Measurements from ENCODE around the gene MFSD2B. TPM values are rescaled to one million over a fixed set of nuclear protein-coding genes. Genes with fewer than 3 reads are reported as not detected.

MFSD2B gene
- total and polyA plus RNA-seq, 5 donors from 2014 or later: 0.39 TPM; not detected in 4

DNA sequence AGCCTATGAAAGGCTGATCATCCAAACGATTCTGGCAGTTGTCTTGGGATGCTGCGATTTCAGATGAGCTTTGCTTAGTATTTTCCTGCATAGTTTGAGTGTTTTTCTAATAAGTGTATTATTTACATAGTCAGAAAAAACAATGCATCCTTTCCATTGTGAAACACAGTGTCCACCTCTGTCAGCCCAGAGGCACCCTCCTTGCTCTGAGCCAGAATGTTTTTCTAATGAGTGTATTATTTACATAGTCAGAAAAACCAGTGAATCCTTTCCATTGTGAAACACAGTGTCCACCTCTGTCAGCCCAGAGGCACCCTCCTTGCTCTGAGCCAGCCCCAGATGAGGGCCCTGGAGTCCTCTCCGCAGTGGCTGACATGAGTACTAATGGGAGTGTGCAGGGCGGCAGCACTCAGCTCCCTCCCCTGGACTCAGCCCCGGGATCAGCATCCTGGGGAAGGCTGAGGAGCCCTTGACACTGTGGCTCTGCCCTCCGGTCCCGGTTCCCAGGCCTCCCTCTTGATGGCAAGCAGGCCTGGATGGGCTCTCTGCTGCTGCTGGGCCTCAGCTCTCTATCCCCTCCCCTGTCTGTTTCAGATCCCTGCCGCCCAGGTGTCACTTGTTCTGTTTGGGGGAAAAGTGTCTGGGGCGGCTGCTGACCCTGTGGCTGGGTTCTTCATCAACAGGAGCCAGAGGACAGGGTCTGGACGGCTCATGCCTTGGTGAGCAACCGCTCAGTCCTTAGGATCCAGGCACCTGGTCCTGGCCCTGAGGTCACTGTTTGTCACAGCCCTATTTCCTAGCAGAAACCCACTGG lies 5.9 kb downstream of the MFSD2B start:
- H3K4me3 Mint-ChIP-seq: no peak overlapping the region
- Histone ChIP-seq H3K9me3 (ENCODE audit: control insufficient read depth in 2 of 2, low read length in 2 of 2) (no peaks in the 10 kb centered on the region), H3K27ac (ENCODE audit: insufficient read depth, low read length, poor library complexity, severe bottlenecking) (no peak overlapping the region), H3K4me1 (ENCODE audit: control insufficient read depth, insufficient read depth, low read length, poor library complexity, severe bottlenecking) (peaks cover 1% of the 10 kb centered on the region), H3K36me3 (ENCODE audit: control insufficient read depth, insufficient read depth, low read length) (no peaks in the 10 kb centered on the region), H3K27me3 (ENCODE audit: control insufficient read depth, insufficient read depth, low read length) (peaks cover 7% of the 10 kb centered on the region), H3K4me3 (ENCODE audit: low read depth, low read length) (no peak overlapping the region)
- DNase-seq: no peak
- H3K4me1 Mint-ChIP-seq: peaks cover 0 to 4% (median 3%) of the 10 kb centered on the region in 4 donors
- peaks cover 22% of the 10 kb centered on the region for H3K27me3 Mint-ChIP-seq
- H3K9me3 Mint-ChIP-seq: no peaks in the 10 kb centered on the region
- no peak for ATAC-seq (ENCODE audit: low read depth in 2 of 2)
- peaks cover 3% of the 10 kb centered on the region for H3K36me3 Mint-ChIP-seq
- no peak overlapping the region for H3K27ac Mint-ChIP-seq

DNA sequence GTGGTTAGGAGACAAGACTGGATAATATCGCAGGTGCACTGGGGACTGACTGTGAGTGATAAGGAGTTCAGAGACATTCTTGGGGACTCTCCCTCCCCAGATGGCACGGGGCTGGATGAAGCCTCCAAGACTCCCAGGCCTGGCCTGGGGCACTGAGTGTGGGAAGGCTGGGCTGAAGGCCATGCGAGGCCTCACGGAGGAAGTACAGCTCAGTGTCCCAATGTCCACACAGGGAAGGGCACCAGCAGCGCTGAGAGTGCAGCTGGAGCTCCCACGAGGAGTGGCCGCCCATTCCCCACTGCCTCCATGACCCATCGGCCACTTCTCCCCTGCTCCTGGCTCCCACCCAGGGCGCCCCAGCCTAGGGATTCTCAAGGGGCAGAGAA lies 6.5 kb downstream of the MFSD2B start:
- H3K4me3 Mint-ChIP-seq: no peak overlapping the region
- Histone ChIP-seq H3K4me3 (ENCODE audit: low read depth, low read length) (no peak overlapping the region), H3K9me3 (ENCODE audit: control insufficient read depth in 2 of 2, low read length in 2 of 2) (no peaks in the 10 kb centered on the region), H3K4me1 (ENCODE audit: control insufficient read depth, insufficient read depth, low read length, poor library complexity, severe bottlenecking) (no peaks in the 10 kb centered on the region), H3K36me3 (ENCODE audit: control insufficient read depth, insufficient read depth, low read length) (no peaks in the 10 kb centered on the region), H3K27ac (ENCODE audit: insufficient read depth, low read length, poor library complexity, severe bottlenecking) (no peak overlapping the region), H3K27me3 (ENCODE audit: control insufficient read depth, insufficient read depth, low read length) (peaks cover 5% of the 10 kb centered on the region)
- H3K4me1 Mint-ChIP-seq: peaks cover 0 to 4% (median 2%) of the 10 kb centered on the region in 4 donors
- H3K36me3 Mint-ChIP-seq: peaks cover 3% of the 10 kb centered on the region
- H3K9me3 Mint-ChIP-seq: no peaks in the 10 kb centered on the region
- ATAC-seq (ENCODE audit: low read depth in 2 of 2) (no peak), DNase-seq (no peak)
- H3K27ac Mint-ChIP-seq: no peak overlapping the region
- peaks cover 16% of the 10 kb centered on the region for H3K27me3 Mint-ChIP-seq

DNA sequence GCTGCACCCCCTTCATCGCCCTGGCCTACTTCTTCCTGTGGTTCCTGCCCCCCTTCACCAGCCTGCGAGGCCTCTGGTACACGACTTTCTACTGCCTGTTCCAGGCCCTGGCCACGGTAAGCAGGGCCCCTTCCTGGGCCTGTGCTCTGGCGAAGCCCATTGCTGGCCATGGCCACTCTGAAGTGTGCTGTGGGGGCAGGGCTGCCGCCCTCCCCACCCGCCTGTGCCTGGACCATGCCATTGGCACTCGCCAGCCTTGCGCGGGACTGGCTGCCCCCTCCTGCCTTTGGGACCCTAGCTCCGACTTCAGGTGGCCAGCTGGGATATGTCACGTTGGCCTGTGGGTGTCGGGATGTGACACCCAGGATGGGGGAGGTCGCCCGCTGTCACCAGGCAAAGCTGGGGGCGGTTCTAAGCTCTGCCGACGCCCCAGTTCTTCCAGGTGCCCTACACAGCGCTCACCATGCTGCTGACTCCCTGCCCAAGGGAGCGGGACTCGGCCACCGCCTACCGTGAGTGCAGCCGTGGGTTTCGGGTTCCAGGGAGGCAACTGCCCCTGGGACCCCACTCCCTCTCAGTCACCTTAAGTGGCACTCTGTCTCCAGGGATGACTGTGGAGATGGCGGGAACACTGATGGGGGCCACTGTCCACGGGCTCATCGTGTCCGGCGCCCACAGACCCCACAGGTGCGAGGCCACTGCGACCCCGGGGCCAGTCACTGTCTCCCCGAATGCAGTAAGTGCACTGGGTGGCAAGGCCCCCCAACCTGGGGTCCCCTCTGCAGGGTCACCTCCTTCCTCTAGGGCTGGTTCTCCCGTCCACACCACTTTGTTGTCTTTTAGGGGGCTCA lies 7.2 kb downstream of the MFSD2B start:
- H3K27me3 ChIP-seq (ENCODE audit: control insufficient read depth, insufficient read depth, low read length): peaks cover 5% of the 10 kb centered on the region
- Mint-ChIP-seq H3K36me3 (peaks cover 5% of the 10 kb centered on the region), H3K27me3 (peaks cover 9% of the 10 kb centered on the region), H3K4me3 (no peak overlapping the region), H3K4me1 (peaks cover 0 to 4% (median 1%) of the 10 kb centered on the region in 4 donors), H3K27ac (no peak overlapping the region), H3K9me3 (no peaks in the 10 kb centered on the region)
- H3K4me3 ChIP-seq (ENCODE audit: low read depth, low read length): no peak overlapping the region
- no peaks in the 10 kb centered on the region for H3K4me1 ChIP-seq (ENCODE audit: control insufficient read depth, insufficient read depth, low read length, poor library complexity, severe bottlenecking)
- DNase-seq (no peak), ATAC-seq (ENCODE audit: low read depth in 2 of 2) (no peak)
- no peak overlapping the region for H3K27ac ChIP-seq (ENCODE audit: insufficient read depth, low read length, poor library complexity, severe bottlenecking)
- H3K9me3 ChIP-seq (ENCODE audit: control insufficient read depth in 2 of 2, low read length in 2 of 2): no peaks in the 10 kb centered on the region
- no peaks in the 10 kb centered on the region for H3K36me3 ChIP-seq (ENCODE audit: control insufficient read depth, insufficient read depth, low read length)

DNA sequence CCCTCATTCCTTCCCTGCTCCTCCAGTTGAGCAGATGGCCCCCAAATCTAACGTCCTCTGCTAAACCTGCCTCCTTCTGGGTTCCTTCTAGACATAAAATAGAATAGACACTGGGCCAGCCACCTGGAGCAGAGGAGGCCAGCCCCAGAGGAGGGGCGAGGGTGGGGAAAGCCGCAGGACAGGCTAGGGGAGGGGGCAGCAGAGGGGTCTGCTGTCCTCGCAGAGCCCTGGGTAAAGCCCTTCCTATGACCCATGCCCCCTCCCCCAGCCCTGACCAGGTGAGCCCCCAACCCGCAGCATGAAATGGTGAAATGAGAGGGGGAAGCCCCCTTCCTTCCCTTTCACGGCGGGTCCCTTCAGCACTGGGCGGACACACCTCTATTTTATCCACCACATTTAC lies 7.8 kb downstream of the MFSD2B start:
- H3K27ac Mint-ChIP-seq: no peak overlapping the region
- no peak overlapping the region for H3K4me3 Mint-ChIP-seq
- H3K36me3 ChIP-seq (ENCODE audit: control insufficient read depth, insufficient read depth, low read length): peaks cover 2% of the 10 kb centered on the region
- H3K4me1 Mint-ChIP-seq: peaks cover 0 to 4% (median 1%) of the 10 kb centered on the region in 4 donors
- DNase-seq: no peak
- H3K27me3 ChIP-seq (ENCODE audit: control insufficient read depth, insufficient read depth, low read length): peaks cover under 1% of the 10 kb centered on the region
- no peak for ATAC-seq (ENCODE audit: low read depth in 2 of 2)
- H3K9me3 Mint-ChIP-seq: no peaks in the 10 kb centered on the region
- peaks cover 6% of the 10 kb centered on the region for H3K27me3 Mint-ChIP-seq
- no peaks in the 10 kb centered on the region for H3K9me3 ChIP-seq (ENCODE audit: control insufficient read depth in 2 of 2, low read length in 2 of 2)
- no peaks in the 10 kb centered on the region for H3K4me1 ChIP-seq (ENCODE audit: control insufficient read depth, insufficient read depth, low read length, poor library complexity, severe bottlenecking)
- peaks cover 11% of the 10 kb centered on the region for H3K36me3 Mint-ChIP-seq
- H3K27ac ChIP-seq (ENCODE audit: insufficient read depth, low read length, poor library complexity, severe bottlenecking): no peak overlapping the region
- H3K4me3 ChIP-seq (ENCODE audit: low read depth, low read length): no peak overlapping the region

DNA sequence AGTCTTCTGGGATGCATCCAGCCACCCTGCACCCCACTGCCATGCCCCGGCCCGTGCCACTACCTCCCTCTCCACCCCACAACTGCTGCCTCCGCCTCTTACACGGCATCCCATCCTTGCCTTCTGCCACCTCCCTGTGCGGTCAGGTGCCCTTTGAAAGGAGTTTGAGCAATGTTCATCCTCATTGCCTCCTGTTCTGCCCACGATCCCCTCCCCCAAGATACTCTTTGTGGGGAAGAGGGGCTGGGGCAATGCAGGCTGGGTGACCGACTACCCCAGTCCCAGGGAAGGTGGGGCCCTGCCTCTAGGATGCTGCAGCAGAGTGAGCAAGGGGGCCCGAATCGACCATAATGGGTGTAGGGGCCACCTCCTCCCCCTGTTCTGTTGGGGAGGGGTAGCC lies 8.4 kb downstream of the MFSD2B start:
- ATAC-seq (ENCODE audit: low read depth in 2 of 2) (no peak), DNase-seq (no peak)
- Histone ChIP-seq H3K36me3 (ENCODE audit: control insufficient read depth, insufficient read depth, low read length) (peaks cover 4% of the 10 kb centered on the region), H3K27ac (ENCODE audit: insufficient read depth, low read length, poor library complexity, severe bottlenecking) (no peak overlapping the region), H3K4me3 (ENCODE audit: low read depth, low read length) (no peak overlapping the region), H3K4me1 (ENCODE audit: control insufficient read depth, insufficient read depth, low read length, poor library complexity, severe bottlenecking) (no peaks in the 10 kb centered on the region), H3K27me3 (ENCODE audit: control insufficient read depth, insufficient read depth, low read length) (no peaks in the 10 kb centered on the region), H3K9me3 (ENCODE audit: control insufficient read depth in 2 of 2, low read length in 2 of 2) (no peaks in the 10 kb centered on the region)
- Mint-ChIP-seq H3K4me1 (peaks cover 0 to 4% (median 1%) of the 10 kb centered on the region in 4 donors), H3K9me3 (no peaks in the 10 kb centered on the region), H3K27me3 (peaks cover under 1% of the 10 kb centered on the region), H3K36me3 (peaks cover 16% of the 10 kb centered on the region), H3K27ac (no peak overlapping the region), H3K4me3 (no peak overlapping the region)

DNA sequence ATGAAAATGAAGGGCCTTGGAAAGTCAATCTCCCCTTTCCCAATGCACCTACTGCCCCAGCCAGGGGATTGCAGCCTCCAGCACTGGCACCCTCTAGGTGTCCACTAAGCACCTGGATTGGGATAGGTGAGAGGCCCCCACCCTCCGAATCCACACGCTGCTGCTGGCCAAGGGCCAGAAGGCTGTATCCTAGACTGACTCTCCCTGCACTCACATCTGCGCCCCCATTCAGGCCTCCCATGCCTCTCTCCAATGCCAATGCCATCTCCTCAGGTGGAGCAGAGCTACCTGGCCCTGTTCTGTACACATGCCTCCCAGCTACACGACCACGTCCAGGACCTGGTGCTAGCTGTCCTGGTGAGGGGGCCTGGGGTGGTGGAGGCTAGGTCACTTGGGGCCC lies 9.8 kb downstream of the MFSD2B start:
- H3K36me3 ChIP-seq (ENCODE audit: control insufficient read depth, insufficient read depth, low read length): peaks cover 8% of the 10 kb centered on the region
- no peaks in the 10 kb centered on the region for H3K4me1 ChIP-seq (ENCODE audit: control insufficient read depth, insufficient read depth, low read length, poor library complexity, severe bottlenecking)
- Mint-ChIP-seq H3K27ac (no peak overlapping the region), H3K4me3 (no peak overlapping the region), H3K4me1 (peaks cover 0 to 2% (median 0%) of the 10 kb centered on the region in 4 donors), H3K9me3 (no peaks in the 10 kb centered on the region), H3K27me3 (no peaks in the 10 kb centered on the region), H3K36me3 (peaks cover 18% of the 10 kb centered on the region)
- no peaks in the 10 kb centered on the region for H3K27me3 ChIP-seq (ENCODE audit: control insufficient read depth, insufficient read depth, low read length)
- no peak overlapping the region for H3K4me3 ChIP-seq (ENCODE audit: low read depth, low read length)
- no peak for DNase-seq
- no peak for ATAC-seq (ENCODE audit: low read depth in 2 of 2)
- H3K9me3 ChIP-seq (ENCODE audit: control insufficient read depth in 2 of 2, low read length in 2 of 2): no peaks in the 10 kb centered on the region
- no peak overlapping the region for H3K27ac ChIP-seq (ENCODE audit: insufficient read depth, low read length, poor library complexity, severe bottlenecking)

DNA sequence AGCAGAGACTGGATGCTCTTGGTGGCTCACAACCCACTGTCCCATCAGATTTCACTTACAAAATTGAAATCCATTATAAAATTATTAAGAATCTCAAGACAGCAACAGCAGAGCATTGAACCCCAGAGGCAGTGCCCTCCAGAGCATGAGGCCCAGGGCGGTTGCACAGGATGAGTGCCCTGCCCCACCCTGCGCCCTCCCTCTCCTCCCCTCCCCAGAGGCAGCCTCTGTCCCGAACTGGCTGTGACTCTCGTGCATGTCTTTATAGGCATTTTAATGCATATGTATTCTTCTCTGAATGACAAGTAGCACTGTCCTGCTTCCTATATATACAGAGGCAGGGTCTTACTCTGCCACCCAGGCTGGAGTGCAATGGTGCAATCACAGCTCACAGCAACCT lies 10.4 kb downstream of the MFSD2B start:
- H3K4me3 ChIP-seq (ENCODE audit: low read depth, low read length): no peak overlapping the region
- H3K27me3 ChIP-seq (ENCODE audit: control insufficient read depth, insufficient read depth, low read length): no peaks in the 10 kb centered on the region
- no peak for DNase-seq
- no peak overlapping the region for H3K27ac Mint-ChIP-seq
- H3K9me3 ChIP-seq (ENCODE audit: control insufficient read depth in 2 of 2, low read length in 2 of 2): no peaks in the 10 kb centered on the region
- no peaks in the 10 kb centered on the region for H3K27me3 Mint-ChIP-seq
- peaks cover 21% of the 10 kb centered on the region for H3K36me3 Mint-ChIP-seq
- peaks cover 0 to 2% (median 0%) of the 10 kb centered on the region in 4 donors for H3K4me1 Mint-ChIP-seq
- H3K4me1 ChIP-seq (ENCODE audit: control insufficient read depth, insufficient read depth, low read length, poor library complexity, severe bottlenecking): no peaks in the 10 kb centered on the region
- H3K27ac ChIP-seq (ENCODE audit: insufficient read depth, low read length, poor library complexity, severe bottlenecking): no peak overlapping the region
- ATAC-seq (ENCODE audit: low read depth in 2 of 2): no peak
- peaks cover 8% of the 10 kb centered on the region for H3K36me3 ChIP-seq (ENCODE audit: control insufficient read depth, insufficient read depth, low read length)
- no peaks in the 10 kb centered on the region for H3K9me3 Mint-ChIP-seq
- H3K4me3 Mint-ChIP-seq: no peak overlapping the region
